EH (cell line): Measurements from ENCODE around the gene LARGE1.

Experiments used
- DNase-seq: peaks from one replicate; pipeline ENCODE4 v3.0.0-alpha.2; 2015; ENCODE audit warnings: low read depth

Gene LARGE1

DNA sequence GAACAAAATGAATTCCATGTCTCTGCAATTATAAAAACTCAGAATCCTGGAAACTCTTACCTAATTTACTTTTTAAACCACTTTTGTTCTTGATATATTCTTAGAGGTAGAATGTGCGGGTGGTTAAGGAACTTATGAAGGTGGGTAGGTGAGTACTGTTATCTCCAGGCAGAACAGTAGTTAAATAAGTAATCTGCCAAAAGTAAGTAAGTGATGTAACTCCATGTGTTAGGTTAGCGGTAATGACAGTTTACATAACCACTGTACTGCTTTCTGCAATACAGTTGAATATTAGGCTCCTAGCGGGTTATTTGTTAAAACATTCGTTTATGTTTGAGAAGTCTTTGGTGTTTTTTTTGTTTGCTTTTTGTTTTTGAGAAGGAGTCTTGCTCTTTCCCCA lies 7.1 kb downstream of the LARGE1 start:
- no peak for DNase-seq

- DNase-seq: peak; percentile 26
Observed at GRCh38 chr22:33909911-33910310, 10.4 kb downstream of the LARGE1 start.

DNA sequence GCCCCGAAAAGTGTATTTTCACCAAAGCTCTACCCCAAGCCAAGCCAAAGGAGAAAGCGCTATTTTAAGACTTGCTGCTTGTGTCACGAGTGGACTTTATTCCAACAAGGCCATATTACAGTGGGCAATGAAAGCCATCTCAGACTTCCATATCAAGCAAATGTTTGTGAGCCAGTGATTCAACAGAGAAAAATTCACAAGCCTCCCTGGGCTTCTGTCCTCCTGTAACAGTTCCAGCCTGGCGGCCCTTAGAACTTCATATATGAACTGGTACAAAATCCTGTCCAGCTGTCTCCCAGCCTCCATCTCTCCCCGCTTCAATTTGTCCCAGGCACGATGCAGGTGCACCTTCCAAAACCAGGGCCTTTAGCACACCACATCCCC lies 11.2 kb downstream of the LARGE1 start:
- peak; percentile 84 for DNase-seq

DNA sequence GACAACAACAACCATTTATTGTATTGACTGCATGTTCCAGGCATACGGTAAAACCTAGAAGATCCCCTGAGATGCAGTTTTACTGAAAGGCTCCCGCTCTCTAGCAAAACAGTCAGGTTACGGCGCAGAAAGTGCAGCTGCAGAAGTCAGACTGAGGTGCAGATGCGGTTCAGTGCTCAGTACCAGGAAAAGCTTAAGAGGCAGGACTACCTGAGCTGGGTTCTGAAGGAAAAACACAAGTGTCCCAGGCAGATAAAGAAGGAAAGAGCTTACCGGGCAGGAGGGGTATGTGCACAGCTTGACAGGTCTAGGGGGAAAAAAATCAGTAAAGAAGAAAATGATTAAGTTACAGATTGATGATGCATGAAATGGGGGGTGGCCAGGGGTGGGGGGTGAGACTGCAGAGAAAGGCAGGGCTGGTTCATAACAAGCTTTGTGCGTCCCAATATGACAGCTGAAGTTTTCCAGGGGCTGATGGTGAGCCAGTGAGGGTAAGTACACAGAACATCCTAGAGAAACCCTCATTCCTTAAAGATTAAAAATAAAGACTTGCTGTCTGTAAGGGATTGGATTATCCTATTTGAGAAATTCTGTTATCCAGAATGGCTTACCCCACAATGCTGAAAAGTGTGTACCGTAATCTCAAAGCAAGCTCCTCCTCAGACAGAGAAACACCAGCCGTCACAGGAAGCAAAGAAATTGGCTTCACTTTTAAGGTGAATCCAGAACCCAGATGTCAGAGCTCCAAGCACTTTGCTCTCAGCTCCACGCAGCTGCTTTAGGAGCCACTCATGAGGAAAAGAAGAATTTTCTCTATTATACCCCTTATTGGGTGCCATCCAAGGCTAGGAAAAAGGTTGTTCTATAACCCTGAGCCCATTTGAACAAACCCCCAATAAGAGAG lies 11.9 kb downstream of the LARGE1 start:
- no peak for DNase-seq

GRCh38 chr22:33906954-33907353 lies 13.3 kb downstream of the LARGE1 start:
- DNase-seq: no peak

GRCh38 chr22:33906475-33906874 lies 13.8 kb downstream of the LARGE1 start:
- DNase-seq: no peak

- no peak for DNase-seq
Observed at GRCh38 chr22:33903012-33903411, 17.3 kb downstream of the LARGE1 start.

DNA sequence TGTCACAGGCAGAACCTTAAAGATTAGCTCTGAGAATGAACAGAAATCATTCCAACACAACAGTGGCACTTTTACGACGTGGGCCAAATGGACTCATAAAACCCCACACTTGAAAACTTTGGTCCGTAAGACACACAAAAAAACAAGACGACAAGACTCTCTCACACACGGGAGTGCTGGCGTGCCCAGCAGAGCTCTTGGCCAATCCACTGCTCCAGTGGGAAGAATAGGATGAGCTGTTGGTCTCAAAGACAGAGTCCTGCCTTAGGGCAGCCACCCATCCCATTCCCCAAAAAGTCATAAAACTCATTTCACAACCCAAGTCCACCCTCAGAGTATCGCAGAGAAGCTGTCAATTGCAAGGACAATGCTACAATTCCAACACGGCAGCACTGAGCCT lies 18.2 kb downstream of the LARGE1 start:
- DNase-seq: no peak

DNA sequence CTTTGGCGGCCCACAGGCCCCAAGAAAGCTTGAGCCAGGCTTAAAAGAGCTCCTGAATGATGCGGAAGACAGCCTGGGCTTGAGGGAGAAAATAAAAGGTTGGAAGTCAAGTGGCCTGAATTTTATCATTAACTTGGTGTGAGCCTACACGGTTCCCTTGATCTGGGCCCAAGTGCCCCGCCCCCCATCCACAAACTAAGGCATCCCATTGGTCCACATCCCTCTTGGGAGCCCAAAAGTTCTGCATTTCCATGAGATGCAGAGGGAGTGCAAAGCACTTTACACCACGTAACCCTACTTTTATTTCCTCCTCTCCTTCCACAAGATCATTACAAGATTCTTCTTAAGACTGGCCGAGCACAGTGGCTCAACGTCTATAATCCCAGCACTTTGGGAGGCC lies 22.2 kb downstream of the LARGE1 start:
- no peak for DNase-seq

DNA sequence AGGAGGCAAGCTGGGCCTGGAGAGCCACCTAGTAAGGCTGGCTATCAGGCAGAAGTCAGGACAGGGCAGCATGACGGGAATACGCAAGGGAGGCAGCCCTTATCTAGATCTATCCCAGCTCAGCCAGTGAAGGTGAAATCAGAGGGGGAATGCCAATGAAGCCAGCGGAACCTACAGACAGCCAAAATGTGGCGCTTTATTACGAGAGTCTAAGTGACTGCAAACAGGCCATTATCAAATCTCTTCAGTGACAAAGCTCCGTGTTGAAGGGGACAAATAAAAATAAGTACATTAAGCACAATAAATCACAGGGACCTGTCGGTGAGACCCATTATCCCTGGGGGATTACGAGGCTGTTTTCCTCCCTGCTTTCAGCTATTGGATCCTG lies 22.8 kb downstream of the LARGE1 start:
- no peak for DNase-seq

DNA sequence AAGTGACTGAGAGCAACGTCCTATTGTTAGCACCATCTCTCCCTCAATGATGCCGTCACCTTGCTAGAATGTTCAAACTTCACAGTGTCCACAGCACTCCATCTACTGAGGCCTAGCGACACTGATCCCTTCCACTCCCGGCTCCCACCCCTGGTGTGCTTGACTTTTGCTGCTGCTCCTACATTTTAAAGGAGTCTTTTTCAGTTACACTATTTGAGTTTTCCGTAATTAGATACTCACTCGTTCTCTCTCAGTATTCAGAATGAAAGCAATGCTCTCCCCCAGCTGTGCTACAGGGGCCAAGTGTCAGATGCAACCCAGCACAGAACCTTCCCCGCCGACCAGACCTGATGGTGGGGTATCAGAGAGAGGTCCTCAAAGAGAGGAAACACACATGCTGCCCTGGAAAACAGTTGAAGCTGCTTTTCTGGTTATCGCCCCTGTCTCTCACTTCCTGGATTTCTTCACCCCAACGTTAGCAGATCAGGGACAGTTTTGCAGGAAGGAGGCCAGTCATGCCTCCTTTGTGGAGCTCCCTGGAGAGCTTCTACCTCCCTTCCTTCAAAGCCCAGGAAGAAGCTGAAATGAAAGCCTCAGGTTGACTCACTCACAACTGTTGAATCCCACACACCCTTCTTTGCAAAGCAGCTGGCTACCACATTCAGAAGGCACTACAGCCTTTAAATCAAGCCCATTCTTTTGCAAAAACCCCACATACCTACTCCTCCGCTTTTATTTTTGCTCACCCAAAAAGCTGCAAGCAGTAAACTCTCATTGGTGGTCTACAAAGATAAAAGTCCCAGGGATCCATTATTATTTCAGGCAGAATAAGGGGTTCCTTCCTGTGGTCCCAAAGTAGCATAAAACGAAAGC lies 23.5 kb downstream of the LARGE1 start:
- peak; percentile 1 for DNase-seq

GRCh38 chr22:33896154-33896553 lies 24.1 kb downstream of the LARGE1 start:
- no peak for DNase-seq

- DNase-seq: no peak
Observed at GRCh38 chr22:33895444-33895843, 24.8 kb downstream of the LARGE1 start.

- DNase-seq: no peak
Observed at GRCh38 chr22:33894515-33894914, 25.8 kb downstream of the LARGE1 start.

DNA sequence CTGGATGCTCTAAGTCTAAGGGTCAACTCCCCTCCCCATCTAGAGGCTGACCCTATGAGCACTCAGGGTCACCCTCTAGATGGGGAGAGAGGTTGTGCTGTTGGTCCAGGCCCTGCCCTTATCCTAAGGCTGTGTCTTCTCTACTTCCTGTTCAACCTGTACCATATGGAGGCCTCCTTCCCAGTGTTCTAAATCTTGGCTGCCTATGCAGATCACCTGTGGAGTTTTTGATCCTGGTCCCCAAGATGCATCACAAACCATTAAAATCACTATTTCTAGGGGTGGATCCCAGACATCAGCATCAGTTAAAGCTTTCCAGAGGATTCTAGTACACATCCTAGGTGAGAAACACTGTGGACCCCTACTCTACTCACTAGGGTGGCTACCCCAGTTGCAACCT lies 26.2 kb downstream of the LARGE1 start:
- DNase-seq: no peak

DNA sequence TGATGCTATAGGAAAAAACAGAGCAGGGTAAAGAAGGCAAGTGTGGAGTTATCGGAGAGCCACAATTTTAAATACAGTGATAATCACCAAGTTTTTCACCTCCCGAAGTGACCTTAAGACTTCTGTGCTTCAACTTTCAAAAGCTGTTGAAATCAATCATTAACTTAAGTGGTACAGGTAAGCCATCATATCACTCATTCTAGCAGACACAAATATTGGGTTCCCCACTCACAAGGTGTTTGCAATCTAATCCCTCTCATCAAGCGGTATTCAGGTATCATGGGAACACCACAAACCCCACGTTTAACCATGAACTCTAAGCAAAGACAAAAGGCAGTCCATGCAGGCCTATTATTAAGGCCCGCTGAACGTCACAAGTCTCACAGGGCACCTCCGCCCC lies 26.8 kb downstream of the LARGE1 start:
- DNase-seq: no peak

GRCh38 chr22:33891992-33892391 lies 28.3 kb downstream of the LARGE1 start:
- no peak for DNase-seq

GRCh38 chr22:33891455-33891854 lies 28.8 kb downstream of the LARGE1 start:
- no peak for DNase-seq

GRCh38 chr22:33889748-33890147 lies 30.5 kb downstream of the LARGE1 start:
- no peak for DNase-seq

- no peak for DNase-seq
Observed at GRCh38 chr22:33888821-33889220, 31.5 kb downstream of the LARGE1 start.

DNA sequence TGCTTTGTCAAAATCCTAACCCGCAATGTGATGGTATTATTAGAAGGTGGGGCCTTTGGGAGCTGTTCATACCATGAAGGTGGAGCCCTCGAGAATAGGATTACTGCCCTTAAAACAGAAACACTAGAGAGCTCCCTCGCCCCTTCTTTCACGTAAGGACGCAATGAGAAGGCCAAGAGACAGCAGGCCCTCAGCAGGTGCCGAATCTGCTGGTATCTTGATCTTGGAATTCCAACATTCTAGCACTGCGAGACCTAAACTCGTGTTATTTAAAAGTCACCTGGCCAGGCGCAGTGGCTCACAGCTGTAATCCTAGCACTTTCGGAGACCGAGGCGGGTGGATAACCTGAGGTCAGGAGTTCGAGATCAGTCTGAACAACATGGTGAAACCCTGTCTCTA lies 33.1 kb downstream of the LARGE1 start:
- no peak for DNase-seq

- no peak for DNase-seq
Observed at GRCh38 chr22:33886696-33887095, 33.6 kb downstream of the LARGE1 start.

GRCh38 chr22:33884829-33885228 lies 35.4 kb downstream of the LARGE1 start:
- DNase-seq: no peak
